HG03095 (cell line): ENCODE measurements around the gene DVL2.

Source experiments
- ATAC-seq: cut with Tn5 transposase; IDR thresholded peaks from one replicate; pipeline ENCODE4 v1.9.1; 2021; ENCODE audit warnings: moderate library complexity; ENCODE audit not compliant: unreplicated experiment

The DVL2 gene

GRCh38 chr17:7238420-7239090 is 4.2 kb upstream of the DVL2 start:
- ATAC-seq, result no peak

DNA sequence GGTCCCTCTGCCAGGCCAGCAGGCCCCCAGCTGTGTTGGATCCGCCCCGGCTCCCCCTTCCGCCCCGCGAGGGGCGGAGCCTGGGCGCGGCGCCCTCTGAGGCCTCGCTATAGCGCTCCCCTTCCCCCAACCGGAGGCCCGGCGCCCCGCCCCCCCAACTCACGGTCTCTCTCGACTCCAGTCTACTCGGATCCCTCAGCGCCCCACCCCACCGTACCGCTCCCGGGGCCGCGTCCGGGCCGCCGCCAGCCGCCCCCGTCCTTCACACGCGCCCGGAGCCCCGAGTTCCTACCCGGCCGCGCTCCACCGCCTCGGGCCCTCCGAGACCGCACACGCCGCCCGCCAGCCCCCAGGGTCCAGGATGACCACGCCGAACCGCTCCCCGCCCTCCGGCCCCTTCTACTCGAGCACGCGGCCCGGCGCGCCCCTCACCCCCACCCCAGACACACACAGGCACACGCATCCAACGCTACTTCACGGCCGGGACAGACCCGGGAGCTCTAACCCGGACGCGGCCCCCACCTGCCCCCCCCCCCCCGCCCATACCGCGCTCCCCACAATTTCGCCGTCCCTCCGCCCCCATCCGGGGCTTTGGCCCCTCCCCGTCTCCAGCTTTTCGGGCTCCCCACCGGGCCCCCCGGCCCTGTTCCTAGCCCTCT is 3.6 kb upstream of the DVL2 start:
- no peak for ATAC-seq

GRCh38 chr17:7237266-7237760 is 3.0 kb upstream of the DVL2 start:
- no peak for ATAC-seq

- no peak for ATAC-seq
Measured at GRCh38 chr17:7236808-7237207, 2.5 kb upstream of the DVL2 start.

DNA sequence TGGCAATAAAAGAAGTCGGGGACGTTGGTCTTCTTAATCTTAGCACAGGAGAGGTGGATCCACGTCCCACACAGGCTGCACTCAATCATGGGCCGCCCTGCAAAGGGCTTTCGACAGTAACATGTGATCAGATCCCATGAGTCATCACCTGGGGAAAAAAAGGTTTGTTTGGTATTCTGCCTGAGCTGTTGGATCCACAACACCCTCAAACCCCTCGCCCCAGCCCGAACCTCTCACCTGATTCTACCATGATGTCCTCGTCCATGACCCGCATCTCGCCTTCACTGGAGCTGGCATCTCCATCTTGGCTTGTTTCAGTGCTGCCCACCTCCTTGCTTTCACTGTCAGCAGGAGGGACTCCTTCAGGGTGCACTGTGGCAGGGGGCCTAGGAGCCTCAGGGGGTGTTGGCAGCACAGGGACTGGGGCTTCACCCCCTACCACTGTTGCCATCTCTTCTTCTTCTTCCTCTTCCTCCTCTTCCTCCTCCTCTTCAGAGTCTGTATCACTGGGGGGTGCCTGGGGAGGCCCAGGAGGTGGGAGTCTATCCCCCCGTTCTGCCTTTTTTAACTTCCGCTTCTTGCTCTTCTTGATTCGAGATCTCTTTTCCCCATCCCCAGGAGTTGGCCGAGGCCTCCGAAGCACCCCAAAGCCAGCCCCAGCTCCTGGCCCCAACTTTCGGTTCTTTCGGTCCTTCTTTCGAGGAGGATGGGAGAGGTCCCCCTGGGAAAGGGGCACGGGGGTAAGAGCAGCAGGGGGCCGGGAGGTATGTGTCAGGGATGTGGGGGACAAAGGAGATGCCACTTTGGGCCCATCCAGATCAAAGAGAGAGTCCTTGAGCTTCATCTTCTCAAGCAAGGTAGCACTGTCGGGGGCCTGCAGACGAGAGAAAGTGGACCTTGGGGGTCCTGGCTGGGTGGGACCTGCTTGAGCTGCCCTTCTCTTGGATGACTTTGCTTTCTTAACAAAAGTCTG is 1.7 kb upstream of the DVL2 start:
- ATAC-seq, result no peak

GRCh38 chr17:7233701-7234082 is 625 bp downstream of the DVL2 start:
- ATAC-seq, result no peak

DNA sequence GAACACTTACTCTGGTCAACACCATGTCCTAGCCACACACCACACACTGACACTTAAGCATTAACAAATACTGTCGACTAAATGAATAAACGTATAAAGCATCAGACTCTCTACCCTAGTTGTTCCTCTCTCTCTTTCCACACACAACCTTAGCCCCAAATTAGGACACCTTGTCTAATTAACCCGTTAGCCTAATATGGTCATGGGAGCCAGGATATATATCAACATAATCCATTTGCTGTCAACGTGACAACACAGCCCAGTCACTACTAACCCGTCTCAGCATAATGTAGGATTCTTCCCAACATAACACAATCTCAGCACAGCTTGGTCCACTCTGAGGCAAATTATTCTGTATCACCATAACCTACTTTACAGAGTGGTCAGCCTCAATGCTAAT is 2.2 kb downstream of the DVL2 start:
- ATAC-seq, result no peak

DNA sequence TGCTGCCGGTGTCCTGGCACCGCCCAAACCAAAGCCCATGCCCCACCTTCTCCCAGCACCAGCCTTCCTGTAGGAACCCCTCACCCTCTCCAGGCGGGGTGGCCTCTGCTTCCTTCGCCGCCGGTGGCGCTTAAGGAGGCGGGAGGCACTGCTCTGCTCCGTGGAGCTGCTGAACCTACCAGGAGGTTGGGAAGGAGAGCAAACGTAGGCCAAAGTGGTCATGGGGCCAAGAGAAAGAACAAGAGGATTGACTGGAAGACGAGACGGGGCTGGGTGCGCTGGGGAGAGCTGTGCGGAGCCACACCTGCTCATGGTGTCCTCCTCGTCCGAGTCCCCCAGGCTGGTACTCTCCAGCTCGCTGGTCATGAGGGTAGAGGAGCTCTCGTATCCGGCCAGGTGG is 4.8 kb downstream of the DVL2 start:
- no peak for ATAC-seq

DNA sequence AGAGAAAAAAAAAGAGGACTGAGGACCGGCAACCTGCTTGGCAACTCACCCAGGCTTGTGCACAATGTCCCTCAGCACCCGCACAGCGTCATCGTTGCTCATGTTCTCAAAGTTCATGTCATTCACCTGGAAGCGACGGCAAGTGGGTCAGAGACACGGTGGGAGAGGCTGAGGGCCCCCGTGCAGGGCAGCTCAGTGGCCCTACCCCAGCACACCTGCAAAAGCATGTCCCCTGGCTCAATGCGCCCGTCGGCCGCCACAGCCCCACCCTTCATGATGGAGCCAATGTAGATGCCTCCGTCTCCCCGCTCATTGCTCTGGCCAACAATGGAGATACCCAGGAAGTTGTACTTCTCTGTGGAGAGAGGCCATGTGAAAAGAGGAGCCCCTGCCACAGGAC is 5.4 kb downstream of the DVL2 start:
- ATAC-seq, result no peak

GRCh38 chr17:7226721-7227710 is 7.3 kb downstream of the DVL2 start:
- ATAC-seq, result no peak

DNA sequence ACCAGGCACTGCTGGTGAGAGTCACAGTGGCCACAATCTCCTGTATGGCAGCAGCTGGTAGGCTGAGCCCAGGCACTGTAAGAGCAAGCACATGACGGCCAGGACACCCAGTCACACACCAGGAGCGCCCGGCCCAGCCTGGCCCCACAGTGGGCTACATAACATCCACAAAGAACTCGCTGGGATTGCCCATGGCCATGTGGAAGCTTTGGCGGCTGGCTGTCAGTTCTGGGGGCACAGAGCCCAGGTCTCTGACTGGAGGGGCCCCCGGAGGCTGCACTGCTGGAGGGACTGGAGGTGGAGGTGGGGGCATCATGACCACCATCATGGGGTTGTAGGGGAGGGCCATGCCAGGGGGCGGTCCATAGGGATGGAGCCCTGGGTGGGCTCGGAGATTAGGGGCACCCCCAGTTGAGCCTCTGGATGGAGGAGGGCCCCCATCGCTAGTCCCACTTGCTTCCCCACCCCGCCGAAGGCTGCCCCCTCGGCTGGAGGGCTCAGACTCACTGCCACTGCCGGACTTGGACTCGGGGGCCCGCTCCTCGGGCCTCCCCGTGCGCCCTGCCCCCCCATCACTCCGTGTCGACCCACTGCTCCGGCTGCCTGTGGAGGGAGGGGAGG is 8.5 kb downstream of the DVL2 start:
- ATAC-seq, result no peak

DNA sequence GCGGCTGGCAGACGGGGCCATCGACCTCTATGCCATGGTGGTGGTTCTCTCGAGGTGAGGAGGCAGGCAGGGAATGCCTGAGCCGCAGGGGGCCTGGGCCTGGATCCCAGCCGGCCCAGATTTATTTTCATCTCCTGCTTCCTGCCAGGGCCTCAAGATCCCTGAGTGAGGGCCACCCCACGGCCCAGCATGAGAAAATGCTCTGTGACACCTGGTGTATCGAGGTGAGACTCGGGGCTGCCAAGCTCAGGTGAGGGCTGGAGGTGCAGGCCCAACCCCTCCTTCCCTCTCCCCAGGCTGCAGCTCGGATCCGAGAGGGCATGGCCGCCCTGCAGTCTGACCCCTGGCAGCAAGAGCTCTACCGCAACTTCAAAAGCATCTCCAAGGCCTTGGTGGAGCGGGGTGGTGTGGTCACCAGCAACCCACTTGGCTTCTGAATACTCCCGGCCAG is 9.6 kb downstream of the DVL2 start:
- ATAC-seq, result no peak

GRCh38 chr17:7224110-7224509 is 10.2 kb downstream of the DVL2 start:
- ATAC-seq, result no peak

DNA sequence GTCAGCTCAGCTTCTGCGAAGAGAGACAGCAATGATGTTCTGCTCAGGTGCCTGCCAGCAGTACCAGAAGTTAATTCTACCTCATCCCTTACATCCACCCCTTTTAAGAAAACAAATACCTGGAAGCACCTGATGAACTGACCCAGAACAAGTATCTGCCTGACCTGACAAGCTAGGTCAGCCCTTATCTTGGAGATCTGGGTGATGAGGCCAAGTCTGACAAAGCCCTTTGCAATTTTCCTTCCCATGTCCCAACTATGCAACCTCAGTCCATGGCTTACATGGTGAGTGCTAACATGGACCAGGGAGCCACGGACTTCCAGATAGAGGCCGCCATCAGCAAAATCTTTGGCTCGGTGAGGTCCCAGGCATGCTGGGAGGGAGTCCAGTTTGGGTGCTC is 10.9 kb downstream of the DVL2 start:
- no peak for ATAC-seq

GRCh38 chr17:7222972-7223292 is 11.4 kb downstream of the DVL2 start:
- no peak for ATAC-seq

DNA sequence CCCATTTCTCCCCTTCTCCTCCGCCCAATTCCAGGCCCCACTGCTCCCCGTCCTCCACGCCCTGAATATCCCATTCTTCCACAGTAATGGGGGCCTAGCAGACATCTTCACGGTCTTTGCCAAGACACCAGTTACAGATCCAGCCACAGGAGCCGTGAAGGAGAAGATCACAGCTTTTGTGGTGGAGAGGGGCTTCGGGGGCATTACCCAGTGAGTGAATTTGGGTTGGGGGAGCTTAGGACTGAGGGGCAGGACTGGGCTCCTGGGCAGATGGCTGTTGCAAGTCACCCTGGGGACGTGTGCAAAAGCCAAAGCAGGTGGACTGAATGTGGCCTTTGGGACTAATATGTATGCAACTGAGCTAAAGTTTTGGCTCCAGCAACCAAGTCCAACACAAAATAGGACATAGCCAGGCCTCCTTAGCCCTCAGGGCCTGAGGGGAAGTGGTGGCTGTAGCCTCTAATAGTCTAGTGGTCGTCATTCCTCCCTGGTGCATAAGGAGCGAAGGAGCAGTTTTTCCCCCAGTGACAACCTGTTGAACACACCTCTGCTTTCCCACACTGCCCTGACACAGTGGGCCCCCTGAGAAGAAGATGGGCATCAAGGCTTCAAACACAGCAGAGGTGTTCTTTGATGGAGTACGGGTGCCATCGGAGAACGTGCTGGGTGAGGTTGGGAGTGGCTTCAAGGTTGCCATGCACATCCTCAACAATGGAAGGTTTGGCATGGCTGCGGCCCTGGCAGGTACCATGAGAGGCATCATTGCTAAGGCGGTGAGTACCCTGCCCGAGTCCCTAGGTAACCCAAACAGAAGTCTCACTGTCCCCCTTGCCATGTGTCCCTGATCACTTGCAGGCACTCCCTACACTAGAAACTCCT is 12.0 kb downstream of the DVL2 start:
- no peak for ATAC-seq

DNA sequence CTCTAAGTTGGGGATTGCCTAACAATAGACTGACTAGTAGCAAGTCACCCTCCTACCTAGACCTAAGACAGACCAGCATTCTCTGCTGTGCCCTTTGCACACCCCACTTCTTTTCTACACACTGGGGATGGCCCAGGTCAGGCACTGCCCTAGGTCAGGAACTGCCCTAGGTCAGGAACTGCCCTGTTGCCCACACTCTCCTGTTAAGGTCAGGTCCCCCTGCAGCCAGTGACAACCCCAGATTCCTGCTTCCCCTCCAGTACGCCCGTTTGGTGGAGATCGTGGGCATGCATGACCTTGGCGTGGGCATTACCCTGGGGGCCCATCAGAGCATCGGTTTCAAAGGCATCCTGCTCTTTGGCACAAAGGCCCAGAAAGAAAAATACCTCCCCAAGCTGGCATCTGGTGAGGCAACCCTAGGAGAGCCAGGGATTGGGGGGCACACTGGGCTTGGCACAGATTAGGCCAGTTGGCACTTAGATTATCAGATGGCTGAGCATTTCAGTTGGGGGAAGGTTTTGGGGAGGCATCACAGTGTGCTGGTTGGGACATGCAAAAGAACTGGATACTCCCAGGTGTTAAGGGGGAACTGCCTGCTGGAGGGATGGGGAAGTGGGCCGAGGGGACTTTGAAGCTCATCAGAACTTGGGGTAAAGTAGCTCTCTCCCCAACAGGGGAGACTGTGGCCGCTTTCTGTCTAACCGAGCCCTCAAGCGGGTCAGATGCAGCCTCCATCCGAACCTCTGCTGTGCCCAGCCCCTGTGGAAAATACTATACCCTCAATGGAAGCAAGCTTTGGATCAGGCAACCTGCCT is 12.8 kb downstream of the DVL2 start:
- ATAC-seq, result no peak

DNA sequence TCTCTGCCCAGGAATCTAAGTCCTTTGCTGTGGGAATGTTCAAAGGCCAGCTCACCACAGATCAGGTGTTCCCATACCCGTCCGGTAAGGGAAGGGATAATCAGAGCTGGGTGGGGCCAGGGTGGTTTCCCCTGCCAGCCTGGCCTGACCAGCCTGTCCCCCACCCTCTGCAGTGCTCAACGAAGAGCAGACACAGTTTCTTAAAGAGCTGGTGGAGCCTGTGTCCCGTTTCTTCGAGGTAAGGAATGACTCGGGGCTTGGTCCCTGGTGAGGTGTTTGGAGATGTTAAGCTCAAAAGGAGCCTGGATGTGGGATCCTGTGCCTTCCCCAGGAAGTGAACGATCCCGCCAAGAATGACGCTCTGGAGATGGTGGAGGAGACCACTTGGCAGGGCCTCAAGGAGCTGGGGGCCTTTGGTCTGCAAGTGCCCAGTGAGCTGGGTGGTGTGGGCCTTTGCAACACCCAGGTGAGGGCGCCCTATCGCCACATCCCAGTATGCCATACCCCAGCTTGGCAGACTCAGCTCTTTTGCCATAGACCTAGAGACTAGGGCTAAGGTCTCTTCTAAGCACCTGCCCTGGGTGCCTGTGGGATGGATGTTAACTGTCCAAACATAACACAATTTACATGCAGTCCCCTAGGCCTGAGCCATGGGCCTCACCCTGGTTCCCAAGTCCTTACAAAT is 13.6 kb downstream of the DVL2 start:
- ATAC-seq, result no peak
